Activated CD4-positive, alpha-beta T cell treated with anti-CD3 and anti-CD28 coated beads, Interleukin-2, amount 50 U/mL, for 48 hours (primary cell): ENCODE data around the gene GANC.

Experiments
- DNase-seq, 2 experiments: peaks; one replicate each; pipeline ENCODE4 v3.0.0-alpha.2; 2020

The GANC gene

GRCh38 chr15:42385980-42386700, 113.1 kb downstream of the GANC start:
- DNase-seq: no peak

- DNase-seq: no peak
Measured at GRCh38 chr15:42387603-42388002, 114.6 kb downstream of the GANC start.

GRCh38 chr15:42392309-42393024, 119.5 kb downstream of the GANC start:
- DNase-seq: no peak

GRCh38 chr15:42394106-42394505, 121.1 kb downstream of the GANC start:
- DNase-seq: no peak

GRCh38 chr15:42395838-42396237, 122.8 kb downstream of the GANC start:
- DNase-seq: no peak

- no peak for DNase-seq
Measured at GRCh38 chr15:42401544-42402454, 128.8 kb downstream of the GANC start.

GRCh38 chr15:42402455-42403205, 129.6 kb downstream of the GANC start:
- DNase-seq: no peak

GRCh38 chr15:42403389-42403788, 130.4 kb downstream of the GANC start:
- DNase-seq: no peak

GRCh38 chr15:42404461-42405235, 131.6 kb downstream of the GANC start:
- no peak for DNase-seq

GRCh38 chr15:42405863-42406482, 133.0 kb downstream of the GANC start:
- DNase-seq: no peak
